ENCODE data around the gene LARP6. TPM values are rescaled to one million over a fixed set of nuclear protein-coding genes. Genes with fewer than 3 reads are reported as not detected.
"Not testable (repeated sequence)": the region's sequence is repeated elsewhere in the genome, so short reads cannot be mapped to it uniquely, and the experiment has no call there.

LARP6 gene
- total and polyA plus RNA-seq, 10 donors, result 0.85 to 7.0 (median 2.1) TPM

- WGBS, 5 donors, result 56 to 74% (median 65%) methylated on average over 3 of the region's 3 CpGs
- Histone ChIP-seq H3K4me1 (no peaks in the 10 kb centered on the region), H3K4me3 (no peak overlapping the region), H3K36me3 (no peaks in the 10 kb centered on the region), H3K27ac (no peak overlapping the region), H3K27me3 (replicated peaks in 1 of 7) (peaks cover 0 to 11% (median 0%) of the 10 kb centered on the region in 7 donors), H3K9me3 (peaks cover 0 to 3% (median 0%) of the 10 kb centered on the region in 8 donors)
- intact Hi-C loops (cut with DNase I; ENCODE audit: low total_unique reads), result no loop called here
- DNase-seq, result no peak
- no peak for TF ChIP-seq CTCF (IDR thresholded peaks at IDR 0.05 in 8 of 11, conservative IDR thresholded peaks at IDR 0.05 in 3 of 11)
- no peak for TF ChIP-seq POLR2A (IDR thresholded peaks at IDR 0.05)
- TF ChIP-seq POLR2AphosphoS5 (IDR thresholded peaks at IDR 0.05), result no peak
Measured at GRCh38 chr15:70876011-70876410, 22.1 kb upstream of the LARP6 start.

- 76 to 80% (median 78%) methylated on average over 7 of the region's 7 CpGs for WGBS, 5 donors
- peaks cover 0 to 3% (median 0%) of the 10 kb centered on the region in 8 donors for H3K9me3 ChIP-seq
- DNase-seq, result no peak
- peaks cover 0 to 11% (median 0%) of the 10 kb centered on the region in 7 donors for H3K27me3 ChIP-seq (replicated peaks in 1 of 7)
- no peaks in the 10 kb centered on the region for H3K4me1 ChIP-seq
- no peaks in the 10 kb centered on the region for H3K36me3 ChIP-seq
- intact Hi-C loops (cut with DNase I; ENCODE audit: low total_unique reads), result no loop called here
- H3K4me3 ChIP-seq, result no peak overlapping the region
- no peak for TF ChIP-seq CTCF (IDR thresholded peaks at IDR 0.05 in 8 of 11, conservative IDR thresholded peaks at IDR 0.05 in 3 of 11)
- no peak for TF ChIP-seq POLR2A (IDR thresholded peaks at IDR 0.05)
- TF ChIP-seq POLR2AphosphoS5 (IDR thresholded peaks at IDR 0.05), result no peak
- no peak overlapping the region for H3K27ac ChIP-seq
Measured at GRCh38 chr15:70875001-70875782, 21.2 kb upstream of the LARP6 start.

GRCh38 chr15:70873232-70874054, 19.5 kb upstream of the LARP6 start:
- DNase-seq, result no peak
- Histone ChIP-seq H3K27me3 (replicated peaks in 1 of 7) (peaks cover 0 to 11% (median 0%) of the 10 kb centered on the region in 7 donors), H3K27ac (no peak overlapping the region), H3K36me3 (no peaks in the 10 kb centered on the region), H3K4me3 (no peak overlapping the region), H3K9me3 (peaks cover 0 to 3% (median 0%) of the 10 kb centered on the region in 8 donors), H3K4me1 (no peaks in the 10 kb centered on the region)
- 81 to 91% (median 88%) methylated on average over 2 of the region's 2 CpGs for WGBS, 5 donors
- intact Hi-C loops (cut with DNase I; ENCODE audit: low total_unique reads), result no loop called here
- TF ChIP-seq CTCF (IDR thresholded peaks at IDR 0.05 in 8 of 11, conservative IDR thresholded peaks at IDR 0.05 in 3 of 11) (no peak), POLR2AphosphoS5 (IDR thresholded peaks at IDR 0.05) (no peak)

- H3K4me1 ChIP-seq; DNase-seq; H3K36me3 ChIP-seq; H3K9me3 ChIP-seq; intact Hi-C loops (cut with DNase I; ENCODE audit: low total_unique reads); H3K27ac ChIP-seq; H3K4me3 ChIP-seq: not testable (repeated sequence)
- peaks cover 0 to 11% (median 0%) of the 10 kb centered on the region in 7 donors for H3K27me3 ChIP-seq (replicated peaks in 1 of 7)
- WGBS, 5 donors, result 91 to 95% (median 93%) methylated on average over 12 to 34 of the region's 34 CpGs
Measured at GRCh38 chr15:70871490-70871889, 17.5 kb upstream of the LARP6 start.

Data from spleen (tissue), 11 donors.